Activated CD4-positive, alpha-beta memory T cell treated with anti-CD3 and anti-CD28 coated beads, Interleukin-2, amount 10 ng/mL, durations not matched to agents 7 days and 5 days (primary cell): ENCODE results near the gene BEAN1. TPM values are rescaled to one million over a fixed set of nuclear protein-coding genes. Genes with fewer than 3 reads are reported as not detected.
A peak's percentile ranks its signal among the peaks of the same experiment; 100 is the strongest.

ENCODE experiments used
- CTCF ChIA-PET: fragments of 350-600 bp; sonication (Branson Sonifier 250); formaldehyde crosslinking; loops from one replicate; lab custom pipeline; 2021; ENCODE audit warnings: antibody characterized with exemption, inconsistent platforms; lab: Charles Lee
- POLR2A ChIA-PET: fragments of 350-600 bp; sonication (Branson Sonifier 250); formaldehyde crosslinking; loops from one replicate; lab custom pipeline; 2021; ENCODE audit warnings: antibody characterized with exemption; lab: Charles Lee
- DNase-seq: peaks from one replicate; pipeline ENCODE4 v3.0.0-alpha.2; 2020
- H3K27ac Mint-ChIP-seq: one replicate; pipeline ENCODE4 v1.8.0; 2021; ENCODE audit warnings: mild to moderate bottlenecking, mixed read lengths
- H3K27me3 Mint-ChIP-seq: one replicate; pipeline ENCODE4 v1.8.0; 2021; ENCODE audit warnings: mixed read lengths
- H3K36me3 Mint-ChIP-seq: one replicate; pipeline ENCODE4 v1.8.0; 2021; ENCODE audit warnings: low read depth, mixed read lengths
- H3K4me1 Mint-ChIP-seq: one replicate; pipeline ENCODE4 v1.8.0; 2021; ENCODE audit warnings: mixed read lengths
- H3K4me3 Mint-ChIP-seq: one replicate; pipeline ENCODE4 v1.8.0; 2021; ENCODE audit warnings: mild to moderate bottlenecking, mixed read lengths
- H3K9me3 Mint-ChIP-seq: one replicate; pipeline ENCODE4 v1.8.0; 2021; ENCODE audit warnings: mixed read lengths
- total RNA-seq, 2 experiments: library from RNA; stranded (reverse); gene quantifications; one replicate each; pipeline ENCODE4 v1.2.3, GENCODE V29; 2021

BEAN1 gene
- total RNA-seq, 2 experiments from 2014 or later = not detected

DNA sequence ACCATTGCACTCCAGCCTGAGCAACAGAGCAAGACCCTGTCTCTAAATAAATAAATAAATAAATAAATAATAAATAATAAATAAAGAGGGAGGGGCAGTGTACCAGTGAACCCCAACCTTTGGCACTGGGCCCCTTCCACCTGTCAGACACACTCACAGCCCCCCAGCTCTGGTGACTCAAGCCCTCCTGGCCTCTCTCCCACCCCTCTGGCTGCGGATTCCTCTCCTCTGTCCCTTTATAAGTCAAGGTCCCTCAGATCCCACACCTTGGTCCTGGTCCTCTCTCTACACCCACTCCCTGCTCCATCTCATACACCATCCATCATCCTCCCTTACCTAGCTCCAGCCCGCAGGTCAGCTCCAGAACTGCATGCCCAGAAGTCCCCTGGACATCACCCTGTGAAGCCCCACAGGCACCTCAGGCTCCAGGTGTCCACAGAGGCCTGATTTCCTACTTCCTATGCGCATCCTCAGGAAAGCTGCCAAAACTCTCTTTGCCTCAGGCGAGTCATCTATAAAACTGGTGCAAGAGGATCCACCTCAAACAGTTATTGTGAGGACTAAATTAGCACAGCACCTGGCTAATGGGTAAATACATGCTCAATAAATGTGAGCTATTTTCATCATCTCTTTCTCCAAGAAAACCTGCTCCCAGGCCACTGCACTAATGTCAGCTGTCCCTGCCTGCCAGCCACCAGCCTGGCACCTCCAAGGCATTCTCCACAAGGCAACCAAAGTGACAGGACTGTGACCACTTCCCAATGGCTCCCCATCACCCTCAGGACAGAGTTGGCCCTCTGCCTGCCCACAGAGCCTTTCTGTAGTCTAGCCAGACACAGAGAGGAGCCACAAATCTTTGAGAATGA is 46.8 kb downstream of the BEAN1 start:
- H3K27ac Mint-ChIP-seq = no peak overlapping the region
- CTCF ChIA-PET = interaction anchor here (1.2 to 5.2 kb wide), 4 partner anchors 9 to 68 kb away, joined by 3 to 49 read pairs (median 4); no protein-coding TSS in a partner anchor
- peaks cover 36% of the 10 kb centered on the region for H3K4me1 Mint-ChIP-seq
- no peaks in the 10 kb centered on the region for H3K36me3 Mint-ChIP-seq
- H3K9me3 Mint-ChIP-seq = no peaks in the 10 kb centered on the region
- DNase-seq = no peak
- no peak overlapping the region for H3K4me3 Mint-ChIP-seq
- POLR2A ChIA-PET = interaction anchor here (0.7 to 1.4 kb wide), 3 partner anchors 48 to 130 kb away, joined by 3 to 4 read pairs (median 3); no protein-coding TSS in a partner anchor
- H3K27me3 Mint-ChIP-seq = peaks cover 11% of the 10 kb centered on the region

DNA sequence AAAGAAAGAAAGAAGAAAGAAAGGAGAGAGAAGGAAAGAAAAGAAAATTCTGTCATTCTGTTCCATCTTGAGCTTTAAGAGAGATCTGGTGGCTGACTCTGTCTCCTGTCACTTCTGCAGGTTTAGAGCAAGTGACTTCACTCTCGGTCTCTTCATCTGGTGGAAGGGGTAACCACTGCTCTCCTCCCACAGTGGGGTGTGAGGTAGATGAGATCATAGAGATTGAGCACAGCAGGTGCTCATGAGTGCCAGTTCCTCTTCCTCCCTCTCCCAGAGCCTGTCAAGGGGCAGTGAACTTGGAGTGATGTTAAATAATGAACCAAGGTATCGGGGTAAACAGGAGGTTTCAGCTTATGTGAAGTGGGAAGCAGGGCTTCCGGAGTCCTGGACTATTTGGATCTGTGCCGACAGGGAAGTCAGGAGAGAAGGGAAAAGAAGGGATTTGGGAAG is 47.7 kb downstream of the BEAN1 start:
- peaks cover 11% of the 10 kb centered on the region for H3K27me3 Mint-ChIP-seq
- POLR2A ChIA-PET = interaction anchor here (0.7 to 1.4 kb wide), 6 partner anchors 47 to 129 kb away, joined by 3 to 4 read pairs (median 3); partner anchors contain the start of gene CKLF
- no peaks in the 10 kb centered on the region for H3K9me3 Mint-ChIP-seq
- no peaks in the 10 kb centered on the region for H3K36me3 Mint-ChIP-seq
- H3K4me1 Mint-ChIP-seq = peaks cover 43% of the 10 kb centered on the region
- CTCF ChIA-PET = interaction anchor here (1.3 to 5.2 kb wide), 4 partner anchors 9 to 117 kb away, joined by 3 to 49 read pairs (median 4); no protein-coding TSS in a partner anchor
- peak overlapping the region; percentile 22 for H3K27ac Mint-ChIP-seq
- no peak overlapping the region for H3K4me3 Mint-ChIP-seq
- DNase-seq = peak; percentile 79

DNA sequence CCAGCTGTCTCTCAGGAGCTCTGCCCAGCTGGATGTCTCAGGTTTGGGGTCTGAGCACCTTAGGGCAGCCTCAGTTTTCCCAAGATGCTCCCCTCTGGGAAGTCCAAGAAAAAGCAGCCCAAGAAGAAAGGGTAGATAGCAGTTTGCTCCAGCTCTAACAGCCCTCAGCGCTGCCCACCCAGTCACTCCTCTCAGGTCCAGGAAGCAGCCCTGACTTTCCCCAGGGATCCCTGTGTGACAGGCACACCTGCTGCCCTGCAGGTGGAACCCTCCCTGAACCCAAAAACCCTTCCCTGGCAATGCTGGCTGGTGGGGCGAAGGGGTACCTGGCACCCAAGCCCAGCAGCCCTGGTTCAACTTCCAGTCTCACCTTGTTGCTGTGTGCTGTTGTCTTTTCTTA is 48.1 kb downstream of the BEAN1 start:
- peaks cover 8% of the 10 kb centered on the region for H3K27me3 Mint-ChIP-seq
- no peak overlapping the region for H3K27ac Mint-ChIP-seq
- H3K4me3 Mint-ChIP-seq = no peak overlapping the region
- H3K4me1 Mint-ChIP-seq = peaks cover 44% of the 10 kb centered on the region
- POLR2A ChIA-PET = interaction anchor here (0.8 to 1.4 kb wide), 5 partner anchors 47 to 128 kb away, joined by 3 to 4 read pairs (median 3); partner anchors contain the start of gene CKLF
- CTCF ChIA-PET = interaction anchor here (1.3 to 5.2 kb wide), 4 partner anchors 8 to 117 kb away, joined by 3 to 49 read pairs (median 4); no protein-coding TSS in a partner anchor
- H3K9me3 Mint-ChIP-seq = no peaks in the 10 kb centered on the region
- DNase-seq = no peak
- H3K36me3 Mint-ChIP-seq = no peaks in the 10 kb centered on the region

DNA sequence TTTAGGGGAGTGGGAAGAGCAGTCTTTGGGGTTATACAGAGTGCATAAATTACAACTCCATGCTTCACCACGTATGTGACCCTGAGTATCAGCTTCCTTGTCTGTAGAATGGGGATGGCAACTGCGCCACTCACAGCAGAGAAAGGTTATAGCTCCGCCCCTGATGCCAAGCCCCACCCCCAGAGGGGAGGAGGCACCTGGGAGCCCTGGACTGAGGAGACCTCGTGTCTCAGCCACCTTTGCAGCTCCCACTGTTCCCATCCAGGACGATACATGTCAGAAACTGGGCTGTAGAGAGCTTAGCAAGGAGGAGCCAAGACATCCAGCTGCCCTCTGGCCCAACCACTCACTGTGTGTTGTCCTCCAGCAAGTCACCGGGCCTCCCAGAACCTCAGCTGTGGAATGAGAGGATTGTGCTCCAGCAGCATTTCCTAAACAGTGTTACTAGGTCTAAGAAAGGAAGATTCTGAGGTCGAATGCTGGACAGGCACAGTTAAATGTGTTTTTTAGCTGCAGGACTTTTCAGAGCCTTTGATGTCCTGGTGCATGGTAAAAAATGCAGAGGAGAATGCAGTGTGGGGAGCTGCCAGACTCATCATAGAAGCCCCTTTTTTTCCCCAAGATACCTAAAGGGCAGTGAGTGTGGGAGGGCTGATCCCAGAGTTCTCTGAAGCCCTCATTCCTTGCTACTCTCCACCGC is 49.4 kb downstream of the BEAN1 start:
- Mint-ChIP-seq H3K36me3 (no peaks in the 10 kb centered on the region), H3K4me1 (peaks cover 44% of the 10 kb centered on the region)

DNA sequence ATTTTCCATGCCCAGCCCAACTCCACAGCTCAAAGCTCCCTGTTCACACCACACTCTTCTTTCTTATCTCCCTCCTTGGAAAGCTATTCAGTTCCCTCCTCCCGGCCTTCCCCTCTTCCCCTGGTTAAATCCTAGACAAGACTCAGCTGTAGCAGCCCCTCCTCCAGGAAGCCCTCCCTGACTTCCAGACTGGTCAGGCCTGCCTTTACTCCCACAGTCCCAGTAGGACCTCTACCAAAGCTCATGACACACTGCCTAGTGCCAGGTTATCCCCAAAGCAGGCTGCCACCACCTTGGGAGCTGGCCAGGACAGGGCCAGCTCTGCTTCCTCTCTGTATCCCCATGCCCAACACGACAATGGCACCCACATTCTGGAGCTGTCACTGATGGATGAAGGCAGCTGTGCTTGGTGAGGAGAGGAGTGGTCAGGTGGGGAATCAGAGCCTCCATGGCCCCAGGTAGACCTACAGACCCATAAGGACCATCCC is 50.0 kb downstream of the BEAN1 start:
- H3K36me3 Mint-ChIP-seq = no peaks in the 10 kb centered on the region
- peaks cover 6% of the 10 kb centered on the region for H3K27me3 Mint-ChIP-seq
- POLR2A ChIA-PET = interaction anchor here (0.8 to 2.0 kb wide), 4 partner anchors 10 to 112 kb away, joined by 3 to 10 read pairs (median 6); partner anchors contain the start of gene CKLF
- no peak for DNase-seq
- H3K9me3 Mint-ChIP-seq = no peaks in the 10 kb centered on the region
- CTCF ChIA-PET = interaction anchor here (0.8 to 5.2 kb wide), 13 partner anchors 8 to 174 kb away, joined by 3 to 49 read pairs (median 3); partner anchors contain the start of gene CMTM3
- no peak overlapping the region for H3K27ac Mint-ChIP-seq
- H3K4me1 Mint-ChIP-seq = peaks cover 44% of the 10 kb centered on the region
- no peak overlapping the region for H3K4me3 Mint-ChIP-seq

More for the DNA sequence above, 49.4 kb downstream of the BEAN1 start:
- H3K27me3 Mint-ChIP-seq = peaks cover 6% of the 10 kb centered on the region
- DNase-seq = peak; percentile 64
- no peak overlapping the region for H3K4me3 Mint-ChIP-seq
- H3K9me3 Mint-ChIP-seq = no peaks in the 10 kb centered on the region
- ChIA-PET CTCF (interaction anchor here (0.7 to 5.2 kb wide), 13 partner anchors 9 to 264 kb away, joined by 3 to 49 read pairs (median 3); partner anchors contain the start of gene CMTM3), POLR2A (interaction anchor here (0.8 to 2.0 kb wide), 5 partner anchors 11 to 113 kb away, joined by 3 to 10 read pairs (median 4); partner anchors contain the start of gene CKLF)
- H3K27ac Mint-ChIP-seq = no peak overlapping the region

DNA sequence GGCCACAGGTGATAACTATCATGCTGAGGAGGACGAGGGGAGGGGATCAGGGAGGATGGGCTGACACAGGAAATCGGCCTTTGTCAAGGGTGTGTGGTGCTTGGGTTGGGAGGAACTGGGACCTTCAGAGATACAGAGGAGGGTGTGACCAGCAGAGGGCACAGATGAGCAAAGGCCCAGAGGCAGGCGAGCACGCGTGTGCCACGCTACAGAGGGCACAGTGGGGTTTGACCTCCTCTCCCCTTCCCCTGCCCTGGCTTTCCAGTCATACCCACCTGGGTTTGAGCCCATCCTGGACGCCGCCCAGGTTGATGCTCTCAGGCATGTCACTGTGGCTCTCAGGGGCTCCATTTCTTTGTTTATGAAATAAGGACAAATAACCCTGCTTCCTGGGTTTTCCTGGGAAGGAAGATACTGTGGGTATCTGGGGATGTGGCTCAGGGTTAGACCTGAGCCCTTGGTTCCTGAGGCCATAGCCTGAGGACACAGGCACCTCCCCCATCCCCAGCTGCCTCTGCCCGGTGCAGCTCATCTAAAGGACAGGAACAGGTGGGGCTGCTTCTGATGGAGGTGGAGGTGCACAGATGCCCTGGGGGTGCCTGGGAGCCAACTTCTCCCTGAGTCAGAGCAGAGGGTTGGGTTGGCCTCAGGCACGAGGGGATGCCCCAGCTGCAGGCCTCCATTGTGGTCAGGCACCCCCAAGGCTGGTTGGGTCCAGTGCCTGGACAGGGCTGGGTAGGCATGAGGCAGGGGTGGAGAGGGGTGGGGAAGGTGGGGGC is 51.8 kb downstream of the BEAN1 start:
- no peaks in the 10 kb centered on the region for H3K36me3 Mint-ChIP-seq
- no peak overlapping the region for H3K4me3 Mint-ChIP-seq
- CTCF ChIA-PET = interaction anchor here (0.7 to 2.4 kb wide), 6 partner anchors 10 to 111 kb away, joined by 3 to 15 read pairs (median 4); no protein-coding TSS in a partner anchor
- H3K27me3 Mint-ChIP-seq = peaks cover 3% of the 10 kb centered on the region
- DNase-seq = peak; percentile 88
- POLR2A ChIA-PET = interaction anchor here (1.0 to 2.1 kb wide), 3 partner anchors 43 to 118 kb away, joined by 3 to 9 read pairs (median 7); partner anchors contain the start of gene CKLF
- no peaks in the 10 kb centered on the region for H3K9me3 Mint-ChIP-seq
- peaks cover 53% of the 10 kb centered on the region for H3K4me1 Mint-ChIP-seq
- peak overlapping the region; percentile 49 for H3K27ac Mint-ChIP-seq

DNA sequence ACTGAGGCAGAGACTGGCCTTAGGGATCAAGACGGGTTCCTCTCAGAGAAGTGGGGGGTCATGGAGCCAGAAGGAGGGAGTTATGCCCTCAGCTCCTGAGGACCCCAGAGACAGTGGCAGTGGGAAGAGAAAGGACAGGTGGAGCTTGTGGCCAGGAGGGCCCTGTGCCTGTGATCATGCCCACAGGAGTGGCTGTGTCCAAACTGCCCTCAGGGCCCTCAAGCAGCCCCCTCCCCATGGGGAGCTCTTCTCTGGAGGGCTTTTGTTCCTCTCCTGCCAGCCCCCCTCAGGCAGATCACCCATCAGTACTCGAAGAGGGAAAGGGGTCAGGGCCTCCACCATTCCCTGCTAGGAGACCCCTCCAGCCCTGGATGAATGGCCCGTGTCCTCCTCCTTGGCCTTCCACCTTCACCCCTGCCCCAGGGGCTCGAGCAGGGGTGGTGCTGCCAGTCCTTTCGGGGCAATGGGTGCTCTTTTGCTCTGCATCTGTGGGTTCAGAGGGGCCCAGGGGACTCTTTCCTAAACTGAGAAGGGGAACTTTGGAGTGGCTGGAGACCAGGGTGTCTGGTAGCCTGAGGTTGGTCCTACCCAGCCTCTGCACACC is 52.7 kb downstream of the BEAN1 start:
- Mint-ChIP-seq H3K4me3 (no peak overlapping the region), H3K27ac (peak overlapping the region; percentile 11), H3K4me1 (peaks cover 52% of the 10 kb centered on the region), H3K9me3 (no peaks in the 10 kb centered on the region), H3K27me3 (peaks cover 2% of the 10 kb centered on the region), H3K36me3 (no peaks in the 10 kb centered on the region)
- ChIA-PET POLR2A (interaction anchor here (1.0 to 2.1 kb wide), 3 partner anchors 42 to 117 kb away, joined by 3 to 9 read pairs (median 7); partner anchors contain the start of gene CKLF), CTCF (interaction anchor here (1.3 to 2.4 kb wide), 7 partner anchors 11 to 110 kb away, joined by 3 to 15 read pairs (median 4); no protein-coding TSS in a partner anchor)
- DNase-seq = no peak

DNA sequence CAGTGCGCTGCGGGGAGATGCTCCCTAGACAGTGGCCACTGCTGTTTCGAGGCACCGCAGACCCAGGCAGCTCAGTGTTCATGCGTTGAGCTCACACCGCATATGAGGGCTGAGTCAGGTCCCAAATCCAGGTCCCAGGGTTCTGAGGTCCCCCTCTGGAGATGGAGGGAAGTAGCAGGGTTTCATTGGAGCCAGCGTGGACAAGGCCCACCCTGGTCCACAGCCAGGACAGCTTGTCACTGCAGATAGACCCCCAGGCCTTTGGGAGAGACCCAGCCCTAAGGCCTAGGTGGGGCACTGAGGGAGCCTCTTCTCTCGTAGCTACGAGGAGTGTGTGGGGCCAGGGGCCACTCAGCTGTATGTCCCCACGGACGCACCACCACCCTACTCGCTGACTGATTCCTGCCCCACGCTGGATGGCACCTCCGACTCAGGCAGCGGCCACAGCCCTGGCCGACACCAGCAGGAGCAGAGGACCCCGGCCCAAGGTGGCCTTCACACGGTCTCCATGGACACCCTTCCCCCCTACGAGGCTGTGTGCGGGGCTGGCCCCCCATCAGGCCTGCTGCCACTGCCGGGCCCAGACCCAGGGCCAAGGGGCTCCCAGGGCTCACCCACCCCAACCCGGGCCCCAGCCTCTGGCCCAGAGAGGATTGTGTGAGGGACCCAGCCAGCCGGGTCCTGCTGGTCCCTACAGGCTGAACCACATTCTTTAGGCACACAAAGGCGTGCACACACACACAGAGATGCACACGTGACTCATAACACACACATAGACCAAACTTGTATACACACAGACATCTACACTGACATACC is 53.4 kb downstream of the BEAN1 start:
- DNase-seq = no peak
- peaks cover 52% of the 10 kb centered on the region for H3K4me1 Mint-ChIP-seq
- ChIA-PET POLR2A (interaction anchor here (1.8 to 2.1 kb wide), 2 partner anchors 42 to 71 kb away, joined by 7 to 9 read pairs; partner anchors contain the start of gene CKLF), CTCF (interaction anchor here (1.3 to 2.4 kb wide), 5 partner anchors 35 to 109 kb away, joined by 3 to 15 read pairs (median 5); no protein-coding TSS in a partner anchor)
- no peaks in the 10 kb centered on the region for H3K36me3 Mint-ChIP-seq
- H3K4me3 Mint-ChIP-seq = no peak overlapping the region
- no peaks in the 10 kb centered on the region for H3K9me3 Mint-ChIP-seq
- no peak overlapping the region for H3K27ac Mint-ChIP-seq
- no peaks in the 10 kb centered on the region for H3K27me3 Mint-ChIP-seq

DNA sequence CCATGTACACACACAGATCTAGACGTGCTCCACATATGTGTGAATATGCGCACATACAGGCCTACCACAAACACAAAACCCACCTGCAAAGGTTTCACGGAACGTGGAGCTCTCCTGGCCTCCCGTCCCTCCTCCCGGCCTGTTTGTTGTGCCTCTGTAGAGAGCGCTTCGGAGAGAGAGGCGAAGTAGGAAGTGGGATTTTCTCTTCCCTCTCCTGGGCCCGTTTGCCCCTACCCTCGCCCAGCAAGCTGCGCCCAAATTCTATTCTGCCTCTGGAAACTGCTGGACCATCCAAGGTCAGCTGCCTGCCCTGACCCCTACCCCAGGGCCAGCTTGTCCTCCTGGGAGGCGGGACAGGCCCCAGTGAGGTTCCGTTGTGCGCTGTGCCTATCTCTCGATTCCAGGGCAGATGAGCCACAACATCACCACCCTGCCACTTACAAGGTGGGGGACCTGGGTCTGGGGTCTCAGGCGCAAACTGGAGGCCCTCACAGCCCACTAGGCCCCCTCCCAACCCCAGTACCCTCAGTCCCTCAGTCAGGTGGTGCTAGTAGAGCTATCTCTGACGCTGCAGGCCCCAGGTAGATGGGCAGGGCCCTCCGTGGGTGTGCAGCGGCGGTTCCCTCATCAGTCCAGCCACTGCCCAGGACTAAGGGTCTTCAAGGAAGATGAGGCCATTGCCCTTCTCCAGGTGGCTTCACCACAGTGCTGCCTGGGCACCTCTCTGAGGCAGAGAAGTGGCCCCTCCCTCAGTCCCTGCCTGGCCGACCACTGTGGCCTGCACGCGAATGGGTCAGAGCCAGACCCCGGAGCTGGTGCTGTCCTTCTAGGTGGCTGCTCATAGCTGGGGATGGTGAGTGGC is 54.2 kb downstream of the BEAN1 start:
- Mint-ChIP-seq H3K4me1 (peaks cover 49% of the 10 kb centered on the region), H3K27me3 (no peaks in the 10 kb centered on the region), H3K4me3 (no peak overlapping the region), H3K9me3 (no peaks in the 10 kb centered on the region), H3K27ac (no peak overlapping the region), H3K36me3 (no peaks in the 10 kb centered on the region)
- CTCF ChIA-PET = interaction anchor here (1.0 to 4.0 kb wide), 4 partner anchors 34 to 108 kb away, joined by 3 to 65 read pairs (median 10); no protein-coding TSS in a partner anchor
- no peak for DNase-seq
- POLR2A ChIA-PET = no interaction called here
